ENCODE results near the gene HNRNPLL. TPM values are rescaled to one million over a fixed set of nuclear protein-coding genes. Genes with fewer than 3 reads are reported as not detected.

HNRNPLL gene
- total and polyA plus RNA-seq, 4 donors: 7.7 to 18.3 (median 13.1) TPM

- Histone ChIP-seq H3K27me3 (ENCODE audit: control insufficient read depth in 4 of 4, insufficient read depth in 4 of 4, low read length in 3 of 4) (no peaks in the 10 kb centered on the region), H3K4me1 (ENCODE audit: control insufficient read depth in 4 of 4, insufficient read depth in 4 of 4, low read length in 3 of 4) (peaks cover 5 to 16% (median 9%) of the 10 kb centered on the region in 4 donors), H3K27ac (ENCODE audit: low read depth in 1 of 2, low read length in 2 of 2) (no peak overlapping the region), H3K4me3 (ENCODE audit: low read depth in 1 of 3, low read length in 3 of 3) (no peak overlapping the region), H3K9me3 (ENCODE audit: control insufficient read depth in 4 of 4, low read length in 3 of 4) (no peaks in the 10 kb centered on the region), H3K36me3 (ENCODE audit: control insufficient read depth in 4 of 4, insufficient read depth in 3 of 4, low read depth in 1 of 4, low read length in 3 of 4) (no peaks in the 10 kb centered on the region), H3K9ac (ENCODE audit: low read depth in 1 of 2, low read length in 2 of 2) (no peak overlapping the region)
- no peak for TF ChIP-seq RXRA (IDR thresholded peaks at IDR 0.05)
- TF ChIP-seq, protein P1, sequence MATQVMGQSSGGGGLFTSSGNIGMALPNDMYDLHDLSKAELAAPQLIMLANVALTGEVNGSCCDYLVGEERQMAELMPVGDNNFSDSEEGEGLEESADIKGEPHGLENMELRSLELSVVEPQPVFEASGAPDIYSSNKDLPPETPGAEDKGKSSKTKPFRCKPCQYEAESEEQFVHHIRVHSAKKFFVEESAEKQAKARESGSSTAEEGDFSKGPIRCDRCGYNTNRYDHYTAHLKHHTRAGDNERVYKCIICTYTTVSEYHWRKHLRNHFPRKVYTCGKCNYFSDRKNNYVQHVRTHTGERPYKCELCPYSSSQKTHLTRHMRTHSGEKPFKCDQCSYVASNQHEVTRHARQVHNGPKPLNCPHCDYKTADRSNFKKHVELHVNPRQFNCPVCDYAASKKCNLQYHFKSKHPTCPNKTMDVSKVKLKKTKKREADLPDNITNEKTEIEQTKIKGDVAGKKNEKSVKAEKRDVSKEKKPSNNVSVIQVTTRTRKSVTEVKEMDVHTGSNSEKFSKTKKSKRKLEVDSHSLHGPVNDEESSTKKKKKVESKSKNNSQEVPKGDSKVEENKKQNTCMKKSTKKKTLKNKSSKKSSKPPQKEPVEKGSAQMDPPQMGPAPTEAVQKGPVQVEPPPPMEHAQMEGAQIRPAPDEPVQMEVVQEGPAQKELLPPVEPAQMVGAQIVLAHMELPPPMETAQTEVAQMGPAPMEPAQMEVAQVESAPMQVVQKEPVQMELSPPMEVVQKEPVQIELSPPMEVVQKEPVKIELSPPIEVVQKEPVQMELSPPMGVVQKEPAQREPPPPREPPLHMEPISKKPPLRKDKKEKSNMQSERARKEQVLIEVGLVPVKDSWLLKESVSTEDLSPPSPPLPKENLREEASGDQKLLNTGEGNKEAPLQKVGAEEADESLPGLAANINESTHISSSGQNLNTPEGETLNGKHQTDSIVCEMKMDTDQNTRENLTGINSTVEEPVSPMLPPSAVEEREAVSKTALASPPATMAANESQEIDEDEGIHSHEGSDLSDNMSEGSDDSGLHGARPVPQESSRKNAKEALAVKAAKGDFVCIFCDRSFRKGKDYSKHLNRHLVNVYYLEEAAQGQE (IDR thresholded peaks at IDR 0.05): no peak
- no peak for TF ChIP-seq HNF4G (IDR thresholded peaks at IDR 0.05)
- TF ChIP-seq EGR1 (IDR thresholded peaks at IDR 0.05; ENCODE audit: low read depth in 2 of 2): no peak
- no peak for TF ChIP-seq MAX (IDR thresholded peaks at IDR 0.05)
- TF ChIP-seq NR2F2 (IDR thresholded peaks at IDR 0.05): no peak
- no peak for TF ChIP-seq HNF4A (conservative IDR thresholded peaks at IDR 0.05)
- TF ChIP-seq GABPA (IDR thresholded peaks at IDR 0.05 in 1 of 2, conservative IDR thresholded peaks at IDR 0.05 in 1 of 2): no peak
- no peak for TF ChIP-seq RAD21 (IDR thresholded peaks at IDR 0.05)
- TF ChIP-seq FOXA2 (IDR thresholded peaks at IDR 0.05): no peak
- no peak for TF ChIP-seq JUND (IDR thresholded peaks at IDR 0.05)
- no peak for TF ChIP-seq SP1 (IDR thresholded peaks at IDR 0.05)
- TF ChIP-seq, protein P2, sequence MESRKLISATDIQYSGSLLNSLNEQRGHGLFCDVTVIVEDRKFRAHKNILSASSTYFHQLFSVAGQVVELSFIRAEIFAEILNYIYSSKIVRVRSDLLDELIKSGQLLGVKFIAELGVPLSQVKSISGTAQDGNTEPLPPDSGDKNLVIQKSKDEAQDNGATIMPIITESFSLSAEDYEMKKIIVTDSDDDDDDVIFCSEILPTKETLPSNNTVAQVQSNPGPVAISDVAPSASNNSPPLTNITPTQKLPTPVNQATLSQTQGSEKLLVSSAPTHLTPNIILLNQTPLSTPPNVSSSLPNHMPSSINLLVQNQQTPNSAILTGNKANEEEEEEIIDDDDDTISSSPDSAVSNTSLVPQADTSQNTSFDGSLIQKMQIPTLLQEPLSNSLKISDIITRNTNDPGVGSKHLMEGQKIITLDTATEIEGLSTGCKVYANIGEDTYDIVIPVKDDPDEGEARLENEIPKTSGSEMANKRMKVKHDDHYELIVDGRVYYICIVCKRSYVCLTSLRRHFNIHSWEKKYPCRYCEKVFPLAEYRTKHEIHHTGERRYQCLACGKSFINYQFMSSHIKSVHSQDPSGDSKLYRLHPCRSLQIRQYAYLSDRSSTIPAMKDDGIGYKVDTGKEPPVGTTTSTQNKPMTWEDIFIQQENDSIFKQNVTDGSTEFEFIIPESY (IDR thresholded peaks at IDR 0.05): no peak
- TF ChIP-seq, protein P3, sequence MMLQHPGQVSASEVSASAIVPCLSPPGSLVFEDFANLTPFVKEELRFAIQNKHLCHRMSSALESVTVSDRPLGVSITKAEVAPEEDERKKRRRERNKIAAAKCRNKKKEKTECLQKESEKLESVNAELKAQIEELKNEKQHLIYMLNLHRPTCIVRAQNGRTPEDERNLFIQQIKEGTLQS (IDR thresholded peaks at IDR 0.05): no peak
- no peak for TF ChIP-seq YY1 (IDR thresholded peaks at IDR 0.05)
- TF ChIP-seq, protein P4, sequence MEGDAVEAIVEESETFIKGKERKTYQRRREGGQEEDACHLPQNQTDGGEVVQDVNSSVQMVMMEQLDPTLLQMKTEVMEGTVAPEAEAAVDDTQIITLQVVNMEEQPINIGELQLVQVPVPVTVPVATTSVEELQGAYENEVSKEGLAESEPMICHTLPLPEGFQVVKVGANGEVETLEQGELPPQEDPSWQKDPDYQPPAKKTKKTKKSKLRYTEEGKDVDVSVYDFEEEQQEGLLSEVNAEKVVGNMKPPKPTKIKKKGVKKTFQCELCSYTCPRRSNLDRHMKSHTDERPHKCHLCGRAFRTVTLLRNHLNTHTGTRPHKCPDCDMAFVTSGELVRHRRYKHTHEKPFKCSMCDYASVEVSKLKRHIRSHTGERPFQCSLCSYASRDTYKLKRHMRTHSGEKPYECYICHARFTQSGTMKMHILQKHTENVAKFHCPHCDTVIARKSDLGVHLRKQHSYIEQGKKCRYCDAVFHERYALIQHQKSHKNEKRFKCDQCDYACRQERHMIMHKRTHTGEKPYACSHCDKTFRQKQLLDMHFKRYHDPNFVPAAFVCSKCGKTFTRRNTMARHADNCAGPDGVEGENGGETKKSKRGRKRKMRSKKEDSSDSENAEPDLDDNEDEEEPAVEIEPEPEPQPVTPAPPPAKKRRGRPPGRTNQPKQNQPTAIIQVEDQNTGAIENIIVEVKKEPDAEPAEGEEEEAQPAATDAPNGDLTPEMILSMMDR (IDR thresholded peaks at IDR 0.05; ENCODE audit: low read depth, low read length, missing input control): no peak
- no peak for DNase-seq (ENCODE audit: low spot score)
- 0% methylated on average over 1 of the region's 1 CpG for WGBS
These were observed 3.8 kb downstream of the HNRNPLL start for GRCh38 chr2:38598991-38599295.

Data from liver (tissue), 9 donors.